Measurements from ENCODE around the gene TLR2.
"Not testable (repeated sequence)": the region's sequence is repeated elsewhere in the genome, so short reads cannot be mapped to it uniquely, and the experiment has no call there.

Gene TLR2

GRCh38 chr4:153661215-153661822, 22.8 kb upstream of the TLR2 start:
- DNase-seq: no peak

DNA sequence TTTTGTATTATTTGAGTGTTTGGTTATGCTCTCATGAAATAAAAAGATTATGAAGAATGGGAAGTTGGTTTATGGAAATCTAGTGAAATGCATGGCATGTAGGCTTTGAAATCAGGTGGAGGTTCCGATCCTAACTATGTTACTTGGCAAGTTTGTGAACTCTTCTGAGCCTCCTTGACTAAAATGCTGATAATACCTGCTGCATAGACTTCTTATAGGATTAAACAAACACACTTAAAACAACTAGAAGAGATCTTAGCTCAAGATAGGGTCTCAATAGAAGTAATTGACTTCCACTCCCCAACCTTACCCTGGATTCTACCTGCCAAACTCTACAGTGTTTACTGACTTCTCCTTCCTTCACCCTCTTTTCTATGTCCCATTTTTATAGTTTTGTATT, 22.2 kb upstream of the TLR2 start:
- no peak for DNase-seq

DNA sequence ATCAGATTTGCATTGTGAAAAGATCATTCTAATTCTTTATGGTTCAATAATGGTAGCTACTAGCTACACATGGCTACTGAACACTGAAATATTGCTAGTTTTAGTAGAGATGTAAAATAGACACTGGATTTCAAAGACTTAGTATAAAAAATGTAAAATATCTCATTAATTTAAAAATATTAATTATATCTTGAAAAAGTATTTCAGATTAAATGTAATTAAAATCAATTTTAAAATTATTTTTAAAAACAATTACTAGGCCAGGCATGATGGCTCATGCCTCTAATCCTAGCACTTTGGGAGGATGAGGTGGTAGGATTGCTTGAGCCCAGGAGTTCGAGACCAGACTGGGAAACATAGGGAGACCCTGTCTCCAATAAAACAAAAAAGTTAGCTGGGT, 20.4 kb upstream of the TLR2 start:
- DNase-seq: no peak

DNA sequence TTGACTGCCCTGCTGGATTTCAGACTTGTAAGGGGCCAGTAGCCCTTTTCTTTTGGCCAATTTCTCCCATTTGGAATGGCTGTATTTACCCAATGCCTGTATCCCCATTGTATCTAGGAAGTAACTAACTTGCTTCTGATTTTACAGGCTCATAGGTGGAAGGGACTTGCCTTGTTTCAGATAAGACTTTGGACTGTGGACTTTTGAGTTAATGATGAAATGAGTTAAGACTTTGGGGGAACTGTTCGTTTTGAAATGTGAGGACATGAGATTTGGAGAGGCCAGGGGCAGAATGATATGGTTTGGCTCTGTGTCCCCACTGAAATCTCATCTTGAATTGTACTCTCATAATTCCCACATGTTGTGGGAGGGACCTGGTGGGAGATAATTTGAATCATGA, 17.6 kb upstream of the TLR2 start:
- not testable (repeated sequence) for DNase-seq

DNA sequence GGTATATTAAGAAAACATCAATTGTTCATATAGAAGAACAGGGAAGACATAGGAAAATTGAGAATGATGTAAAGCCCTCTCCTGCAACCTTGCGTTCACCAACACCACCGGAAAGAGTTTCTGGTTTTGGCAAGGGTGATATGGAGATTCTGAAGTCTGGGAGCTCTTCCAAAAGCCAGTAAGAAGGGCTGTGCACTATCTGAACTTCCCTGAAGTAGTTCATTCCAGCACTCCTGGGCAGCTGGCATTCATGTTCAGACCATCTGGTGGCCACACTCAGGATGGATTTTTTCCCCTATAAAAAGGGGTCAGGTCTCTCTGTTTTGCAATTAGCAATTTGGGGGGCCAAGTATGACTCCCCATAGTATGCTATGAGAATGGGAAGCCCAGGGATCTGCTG, 15.4 kb upstream of the TLR2 start:
- peak in 1 of 2 experiments; percentile 11 for DNase-seq

GRCh38 chr4:153669838-153670237, 14.2 kb upstream of the TLR2 start:
- DNase-seq: no peak

GRCh38 chr4:153676486-153676885, 7.6 kb upstream of the TLR2 start:
- no peak for DNase-seq

- DNase-seq: no peak
Observed at GRCh38 chr4:153676984-153677383, 7.1 kb upstream of the TLR2 start.

DNA sequence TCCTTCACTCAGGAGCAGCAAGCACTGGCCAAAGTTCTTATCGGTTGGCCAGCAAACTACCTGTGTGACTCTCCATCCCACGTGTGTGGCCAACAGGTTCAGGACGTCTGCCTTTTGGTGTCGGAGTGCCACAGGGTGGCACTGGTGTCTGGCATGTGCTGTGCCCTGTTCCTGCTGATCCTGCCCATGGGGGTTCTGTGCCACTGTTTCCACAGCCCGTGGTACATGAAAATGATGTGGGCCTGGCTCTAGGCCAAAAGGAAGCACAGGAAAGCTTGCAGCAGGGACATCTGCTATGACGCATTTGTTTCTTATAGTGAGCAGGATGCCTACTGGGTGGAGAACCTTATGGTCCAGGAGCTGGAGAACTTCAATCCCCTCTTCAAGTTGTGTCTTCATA, 4.6 kb upstream of the TLR2 start:
- no peak for DNase-seq

- DNase-seq: no peak
Observed at GRCh38 chr4:153683763-153684181, 308 bp upstream of the TLR2 start.

DNA sequence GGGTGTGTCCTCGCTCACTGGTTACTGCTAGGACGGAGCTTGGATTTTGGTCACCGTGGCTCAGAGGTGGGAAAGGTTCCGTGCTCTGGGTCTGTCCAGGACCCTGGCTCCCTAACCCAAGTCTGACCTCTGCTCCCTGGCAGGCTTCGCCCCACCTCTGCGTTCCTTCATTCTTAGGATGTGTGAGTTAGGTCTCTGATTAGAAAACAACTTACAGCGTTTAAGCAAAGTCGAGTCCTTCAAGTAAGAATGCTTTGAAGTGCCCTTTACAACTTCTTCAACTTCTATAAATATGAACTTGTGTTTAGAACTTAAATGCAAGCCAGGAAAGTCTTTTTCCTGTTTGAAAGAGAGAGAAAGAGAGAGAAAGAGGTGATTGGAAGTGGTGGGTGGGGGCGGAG, 891 bp downstream of the TLR2 start:
- DNase-seq: no peak

DNA sequence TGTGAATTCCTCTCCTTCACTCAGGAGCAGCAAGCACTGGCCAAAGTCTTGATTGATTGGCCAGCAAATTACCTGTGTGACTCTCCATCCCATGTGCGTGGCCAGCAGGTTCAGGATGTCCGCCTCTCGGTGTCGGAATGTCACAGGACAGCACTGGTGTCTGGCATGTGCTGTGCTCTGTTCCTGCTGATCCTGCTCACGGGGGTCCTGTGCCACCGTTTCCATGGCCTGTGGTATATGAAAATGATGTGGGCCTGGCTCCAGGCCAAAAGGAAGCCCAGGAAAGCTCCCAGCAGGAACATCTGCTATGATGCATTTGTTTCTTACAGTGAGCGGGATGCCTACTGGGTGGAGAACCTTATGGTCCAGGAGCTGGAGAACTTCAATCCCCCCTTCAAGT, 20.4 kb downstream of the TLR2 start:
- no peak for DNase-seq

DNA sequence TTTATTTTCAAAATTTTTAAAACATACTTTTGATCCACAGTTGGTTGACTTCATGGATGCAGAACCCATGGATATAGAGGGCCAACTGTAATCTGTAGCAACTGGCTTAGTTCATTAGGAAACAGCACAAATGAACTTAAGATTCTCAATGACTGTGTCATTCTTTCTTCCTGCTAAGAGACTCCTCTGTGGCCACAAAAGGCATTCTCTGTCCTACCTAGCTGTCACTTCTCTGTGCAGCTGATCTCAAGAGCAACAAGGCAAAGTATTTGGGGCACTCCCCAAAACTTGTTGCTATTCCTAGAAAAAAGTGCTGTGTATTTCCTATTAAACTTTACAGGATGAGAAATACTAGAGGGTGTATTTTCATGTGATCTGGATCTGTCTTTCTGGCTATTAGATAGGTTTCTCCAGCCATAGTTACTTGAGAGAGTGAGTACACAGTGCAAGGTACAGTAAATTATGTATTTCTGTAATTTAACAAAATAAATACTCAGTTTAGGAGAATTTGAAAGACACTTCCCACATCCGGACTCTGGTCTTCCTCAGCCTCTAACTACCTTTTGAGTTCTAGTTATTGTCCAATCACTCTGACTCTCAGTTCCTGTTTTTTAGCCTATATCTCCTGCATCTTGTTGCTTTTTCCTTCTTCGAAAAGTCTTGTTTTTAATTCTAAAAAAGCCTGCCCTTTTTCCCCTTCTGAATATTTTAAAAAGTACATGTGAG, 21.8 kb downstream of the TLR2 start:
- DNase-seq: no peak

DNA sequence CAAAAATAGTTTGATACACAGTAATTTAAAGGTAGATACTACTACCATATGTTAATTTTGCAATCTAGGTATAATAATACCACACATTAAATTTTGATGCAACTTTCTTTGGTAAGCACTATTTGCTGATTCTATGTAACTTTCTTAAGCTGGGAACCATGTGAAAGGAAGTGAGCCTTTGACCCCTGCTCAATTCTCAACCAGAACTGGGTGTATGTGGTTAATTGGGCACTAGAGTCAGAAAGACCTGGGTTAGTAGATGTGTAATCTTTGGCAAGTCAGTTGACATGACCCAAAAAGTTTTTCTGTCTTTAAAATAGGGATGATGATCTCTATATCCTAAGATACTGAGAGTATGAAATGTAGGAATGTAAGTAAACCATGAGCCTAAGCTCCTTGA, 22.4 kb downstream of the TLR2 start:
- no peak for DNase-seq

DNA sequence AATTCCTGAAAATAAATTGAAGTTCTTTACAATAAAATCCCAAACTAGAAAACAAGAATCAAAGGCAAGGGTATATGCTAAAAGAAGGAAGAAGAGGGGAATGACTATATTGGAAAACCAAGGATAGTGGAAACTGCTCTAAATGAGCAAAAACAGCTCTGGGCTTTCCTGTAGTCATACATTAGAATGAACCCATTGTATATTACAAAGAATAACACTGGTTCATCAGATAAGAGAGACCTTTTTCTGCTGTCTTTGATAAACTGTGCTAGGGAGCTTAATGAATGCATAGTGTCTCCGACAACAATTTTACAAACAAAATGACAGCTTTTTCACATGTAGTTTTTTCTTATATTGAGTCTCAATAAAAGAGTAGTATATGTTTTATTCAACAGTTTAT, 26.6 kb downstream of the TLR2 start:
- no peak for DNase-seq

- DNase-seq: no peak
Observed at GRCh38 chr4:153713866-153714646, 30.0 kb downstream of the TLR2 start.

- DNase-seq: no peak
Observed at GRCh38 chr4:153722036-153722435, 38.0 kb downstream of the TLR2 start.

- DNase-seq: no peak
Observed at GRCh38 chr4:153724606-153725005, 40.5 kb downstream of the TLR2 start.

GRCh38 chr4:153725136-153725830, 41.2 kb downstream of the TLR2 start:
- no peak for DNase-seq

GRCh38 chr4:153725831-153726154, 41.7 kb downstream of the TLR2 start:
- DNase-seq: no peak

GRCh38 chr4:153728151-153728550, 44.1 kb downstream of the TLR2 start:
- DNase-seq: no peak

GRCh38 chr4:153728660-153729059, 44.6 kb downstream of the TLR2 start:
- no peak for DNase-seq

GRCh38 chr4:153729895-153730294, 45.8 kb downstream of the TLR2 start:
- DNase-seq: no peak

DNA sequence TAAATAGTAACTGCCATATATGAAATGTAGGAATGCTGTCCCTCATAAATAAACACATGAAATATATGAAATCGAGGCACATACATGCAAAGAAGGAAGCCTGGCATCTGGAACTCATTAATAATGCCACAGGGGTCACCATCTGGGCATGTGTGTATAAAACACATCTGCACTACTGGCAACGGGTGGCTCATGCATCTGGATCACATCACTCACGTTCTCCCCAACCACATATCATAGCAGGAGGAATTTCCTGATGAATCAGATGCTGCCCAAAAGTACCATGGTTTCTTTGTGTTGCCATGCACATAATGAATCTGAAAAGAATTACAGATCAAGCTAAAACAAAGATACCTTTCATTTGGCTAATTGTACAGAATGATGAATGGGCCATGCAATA, 47.2 kb downstream of the TLR2 start:
- no peak for DNase-seq
